Calu3 (cell line): ENCODE results near the gene ANAPC10. TPM values are rescaled to one million over a fixed set of nuclear protein-coding genes. Genes with fewer than 3 reads are reported as not detected.

Experiments used
- BruUV-seq: library from RNA; stranded (reverse); fragments of 400-500 nt; replicated peaks from 2 replicates; lab custom pipeline; 2021; lab: Mats Ljungman, UMichigan
- CTCF ChIA-PET: fragments of 300-600 bp; sonication (Branson Sonifier 250); formaldehyde crosslinking; loops from one replicate; lab custom pipeline; 2022; ENCODE audit warnings: antibody characterized with exemption; lab: Charles Lee
- DNase-seq: peaks from one replicate; pipeline ENCODE4 v3.0.0; 2022
- H3K27ac Mint-ChIP-seq: one replicate; pipeline ENCODE4 v1.8.0; 2022; ENCODE audit warnings: mixed read lengths; ENCODE audit not compliant: unreplicated experiment
- H3K27me3 Mint-ChIP-seq: one replicate; pipeline ENCODE4 v1.8.0; 2022; ENCODE audit warnings: mixed read lengths; ENCODE audit not compliant: unreplicated experiment
- H3K36me3 Mint-ChIP-seq: one replicate; pipeline ENCODE4 v1.8.0; 2022; ENCODE audit warnings: mild to moderate bottlenecking, moderate library complexity, mixed read lengths; ENCODE audit not compliant: insufficient read depth, unreplicated experiment
- H3K4me1 Mint-ChIP-seq: one replicate; pipeline ENCODE4 v1.8.0; 2022; ENCODE audit warnings: mild to moderate bottlenecking, low read depth, mixed read lengths; ENCODE audit not compliant: unreplicated experiment
- H3K4me3 Mint-ChIP-seq: one replicate; pipeline ENCODE4 v1.8.0; 2022; ENCODE audit warnings: mild to moderate bottlenecking, low read depth, moderate library complexity, mixed read lengths; ENCODE audit not compliant: unreplicated experiment
- H3K9me3 Mint-ChIP-seq: one replicate; pipeline ENCODE4 v1.8.0; 2022; ENCODE audit warnings: low read depth, mixed read lengths; ENCODE audit not compliant: unreplicated experiment
- CTCF ChIP-seq: fragments of 200-600 bp; IDR thresholded peaks from one replicate; pipeline ENCODE4 v1.8.0; 2022; ENCODE audit warnings: antibody characterized with exemption; ENCODE audit not compliant: unreplicated experiment
- intact Hi-C: fragments of 100-400 bp; cut with micrococcal nuclease; formaldehyde crosslinking; loops from one replicate; pipeline ENCODE4 v1.10.0; 2022; ENCODE audit not compliant: unreplicated experiment
- total RNA-seq: library from RNA; stranded (reverse); gene quantifications from 2 replicates; pipeline ENCODE4 v1.2.3, GENCODE V29; 2022

Gene ANAPC10
- total RNA-seq, 1 experiment from 2014 or later, result 14.1 TPM

- intact Hi-C loops, result no loop called here
- Mint-ChIP-seq H3K27ac (no peak overlapping the region), H3K36me3 (peaks cover 26% of the 10 kb centered on the region), H3K27me3 (no peaks in the 10 kb centered on the region), H3K4me1 (peaks cover 8% of the 10 kb centered on the region), H3K4me3 (no peak overlapping the region), H3K9me3 (no peaks in the 10 kb centered on the region)
- TF ChIP-seq CTCF, result no peak
- BruUV-seq, result no TSS peak
- no peak for DNase-seq
- CTCF ChIA-PET, result no interaction called here
These were observed 32.9 kb upstream of the ANAPC10 start for GRCh38 chr4:145130788-145131399.

GRCh38 chr4:145130130-145130529 is 32.1 kb upstream of the ANAPC10 start:
- intact Hi-C loops, result no loop called here
- DNase-seq, result no peak
- Mint-ChIP-seq H3K4me3 (no peak overlapping the region), H3K27me3 (no peaks in the 10 kb centered on the region), H3K9me3 (no peaks in the 10 kb centered on the region), H3K36me3 (peaks cover 27% of the 10 kb centered on the region), H3K4me1 (peaks cover 8% of the 10 kb centered on the region), H3K27ac (no peak overlapping the region)
- CTCF ChIA-PET, result no interaction called here
- TF ChIP-seq CTCF, result no peak
- no TSS peak for BruUV-seq

- no peaks in the 10 kb centered on the region for H3K9me3 Mint-ChIP-seq
- CTCF ChIA-PET, result no interaction called here
These were observed 27.4 kb upstream of the ANAPC10 start for GRCh38 chr4:145125396-145125795.

GRCh38 chr4:145108128-145108527 is 10.1 kb upstream of the ANAPC10 start:
- no peak overlapping the region for H3K27ac Mint-ChIP-seq
- H3K4me1 Mint-ChIP-seq, result no peaks in the 10 kb centered on the region
- H3K36me3 Mint-ChIP-seq, result peaks cover 12% of the 10 kb centered on the region
- CTCF ChIA-PET, result no interaction called here
- TF ChIP-seq CTCF, result no peak
- H3K9me3 Mint-ChIP-seq, result no peaks in the 10 kb centered on the region
- no TSS peak for BruUV-seq
- no peak overlapping the region for H3K4me3 Mint-ChIP-seq
- intact Hi-C loops, result no loop called here
- no peak for DNase-seq
- no peaks in the 10 kb centered on the region for H3K27me3 Mint-ChIP-seq

More at GRCh38 chr4:145125396-145125795, 27.4 kb upstream of the ANAPC10 start:
- TF ChIP-seq CTCF, result no peak
- H3K4me1 Mint-ChIP-seq, result no peaks in the 10 kb centered on the region
- peaks cover 16% of the 10 kb centered on the region for H3K36me3 Mint-ChIP-seq
- no peaks in the 10 kb centered on the region for H3K27me3 Mint-ChIP-seq
- BruUV-seq, result no TSS peak
- no peak for DNase-seq
- no peak overlapping the region for H3K27ac Mint-ChIP-seq
- H3K4me3 Mint-ChIP-seq, result no peak overlapping the region
- intact Hi-C loops, result no loop called here
